Ishikawa (cell line): ENCODE results near the gene EFNA3.

Experiments
- CEBPB ChIP-seq: IDR thresholded peaks from 2 replicates; pipeline ENCODE4 v1.6.1; 2012
- CREB1 ChIP-seq: IDR thresholded peaks from 2 replicates; pipeline ENCODE4 v1.6.1; 2012; ENCODE audit warnings: low read depth
- FOXM1 ChIP-seq: IDR thresholded peaks from 2 replicates; pipeline ENCODE4 v1.6.1; 2012; ENCODE audit warnings: low read depth, borderline replicate concordance
- NFIC ChIP-seq: IDR thresholded peaks from 2 replicates; pipeline ENCODE4 v1.6.1; 2012
- REST ChIP-seq: IDR thresholded peaks from 2 replicates; pipeline ENCODE4 v1.6.1; 2012; ENCODE audit warnings: low read depth, mild to moderate bottlenecking
- TEAD4 ChIP-seq: IDR thresholded peaks from 2 replicates; pipeline ENCODE4 v1.6.1; 2012
- YY1 ChIP-seq: IDR thresholded peaks from 2 replicates; pipeline ENCODE4 v1.6.1; 2012; ENCODE audit warnings: low read depth

GRCh38 chr1:155091071-155092051, 12.7 kb downstream of the EFNA3 start:
- TF ChIP-seq FOXM1 (no peak), REST (no peak), CREB1 (no peak), TEAD4 (no peak), CEBPB (no peak), YY1 (no peak), NFIC (no peak)
